ENCODE measurements around the gene CTPS2.

DNA sequence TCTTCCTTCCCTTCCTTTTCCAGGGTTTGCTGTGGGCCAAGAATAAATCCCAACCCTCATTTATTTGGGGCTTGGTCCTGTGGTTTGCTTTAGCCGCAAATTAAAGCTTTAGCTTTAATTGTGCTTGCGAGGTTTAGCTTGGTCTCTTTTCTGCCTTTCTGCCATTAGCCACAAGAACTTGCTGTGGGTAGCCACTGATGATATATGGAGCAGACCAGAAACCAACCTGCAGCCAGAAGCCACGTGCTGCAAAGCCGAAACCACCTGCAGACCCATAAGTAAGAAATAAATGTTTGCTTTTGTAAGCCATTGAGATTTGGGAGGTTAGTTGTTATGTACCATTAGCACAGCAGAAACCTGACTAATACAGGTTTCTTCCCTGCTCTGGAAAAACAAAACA, 152.3 kb downstream of the CTPS2 start:
- TF ChIP-seq, protein P1, sequence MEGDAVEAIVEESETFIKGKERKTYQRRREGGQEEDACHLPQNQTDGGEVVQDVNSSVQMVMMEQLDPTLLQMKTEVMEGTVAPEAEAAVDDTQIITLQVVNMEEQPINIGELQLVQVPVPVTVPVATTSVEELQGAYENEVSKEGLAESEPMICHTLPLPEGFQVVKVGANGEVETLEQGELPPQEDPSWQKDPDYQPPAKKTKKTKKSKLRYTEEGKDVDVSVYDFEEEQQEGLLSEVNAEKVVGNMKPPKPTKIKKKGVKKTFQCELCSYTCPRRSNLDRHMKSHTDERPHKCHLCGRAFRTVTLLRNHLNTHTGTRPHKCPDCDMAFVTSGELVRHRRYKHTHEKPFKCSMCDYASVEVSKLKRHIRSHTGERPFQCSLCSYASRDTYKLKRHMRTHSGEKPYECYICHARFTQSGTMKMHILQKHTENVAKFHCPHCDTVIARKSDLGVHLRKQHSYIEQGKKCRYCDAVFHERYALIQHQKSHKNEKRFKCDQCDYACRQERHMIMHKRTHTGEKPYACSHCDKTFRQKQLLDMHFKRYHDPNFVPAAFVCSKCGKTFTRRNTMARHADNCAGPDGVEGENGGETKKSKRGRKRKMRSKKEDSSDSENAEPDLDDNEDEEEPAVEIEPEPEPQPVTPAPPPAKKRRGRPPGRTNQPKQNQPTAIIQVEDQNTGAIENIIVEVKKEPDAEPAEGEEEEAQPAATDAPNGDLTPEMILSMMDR (IDR thresholded peaks at IDR 0.05), result no peak
- no peak for TF ChIP-seq POLR2A (IDR thresholded peaks at IDR 0.05)
- TF ChIP-seq EP300 (IDR thresholded peaks at IDR 0.05), result no peak

Data from stomach (tissue), 4 donors.